Esophagus (tissue), 2 donors: Measurements from ENCODE around the gene FAS. TPM values are rescaled to one million over a fixed set of nuclear protein-coding genes. Genes with fewer than 3 reads are reported as not detected.
A peak's percentile ranks its signal among the peaks of the same experiment; 100 is the strongest.

Source experiments
- H3K27ac ChIP-seq, 2 donors: one replicate each; pipeline ENCODE4 v1.5.1; 2013; ENCODE audit warnings: low read depth in 2 of 2, mild to moderate bottlenecking in 2 of 2, inconsistent platforms in 1 of 2, low read length in 1 of 2, moderate library complexity in 1 of 2
- H3K27me3 ChIP-seq, 2 donors: one replicate each; pipeline ENCODE4 v1.6.1; 2013; ENCODE audit warnings: low read length in 2 of 2, control low read depth in 1 of 2, mild to moderate bottlenecking in 1 of 2; ENCODE audit not compliant: insufficient read depth in 2 of 2, control insufficient read depth in 1 of 2
- H3K36me3 ChIP-seq, 2 donors: one replicate each; pipeline ENCODE4 v1.6.1; 2013; ENCODE audit warnings: low read length in 1 of 2; ENCODE audit not compliant: control insufficient read depth in 2 of 2, insufficient read depth in 2 of 2
- H3K4me1 ChIP-seq, 2 donors: one replicate each; pipeline ENCODE4 v1.6.1; 2013; ENCODE audit warnings: low read length in 1 of 2; ENCODE audit not compliant: control insufficient read depth in 2 of 2, insufficient read depth in 2 of 2
- H3K4me3 ChIP-seq, 2 donors: one replicate each; pipeline ENCODE4 v1.5.1; 2013; ENCODE audit warnings: low read length in 2 of 2, mild to moderate bottlenecking in 2 of 2, low read depth in 1 of 2, moderate library complexity in 1 of 2
- H3K9me3 ChIP-seq, 2 donors: one replicate each; pipeline ENCODE4 v1.6.1; 2013; ENCODE audit warnings: mild to moderate bottlenecking in 2 of 2, low read depth in 1 of 2, low read length in 1 of 2, moderate library complexity in 1 of 2; ENCODE audit not compliant: control insufficient read depth in 2 of 2, insufficient read depth in 1 of 2
- WGBS, 2 donors: extraction: QIAGEN DNeasy Blood & Tissue Kit; methylation state at CpG; one replicate each; pipeline ENCODE4 v1.1.7; 2013; 5-methylcytosine and 5-hydroxymethylcytosine counted together
- polyA plus RNA-seq, 2 donors: library from polyadenylated mRNA; stranded (reverse); fragments of 200-250 nt; gene quantifications; one replicate each; pipeline ENCODE4 v1.2.3, GENCODE V29; 2013
- donor health status: healthy with polysubstance abuse.
- donor health status: Bipolar disorder and iron deficiency.

The FAS gene
- polyA plus RNA-seq, 2 donors, result 8.8 to 10.2 TPM

DNA sequence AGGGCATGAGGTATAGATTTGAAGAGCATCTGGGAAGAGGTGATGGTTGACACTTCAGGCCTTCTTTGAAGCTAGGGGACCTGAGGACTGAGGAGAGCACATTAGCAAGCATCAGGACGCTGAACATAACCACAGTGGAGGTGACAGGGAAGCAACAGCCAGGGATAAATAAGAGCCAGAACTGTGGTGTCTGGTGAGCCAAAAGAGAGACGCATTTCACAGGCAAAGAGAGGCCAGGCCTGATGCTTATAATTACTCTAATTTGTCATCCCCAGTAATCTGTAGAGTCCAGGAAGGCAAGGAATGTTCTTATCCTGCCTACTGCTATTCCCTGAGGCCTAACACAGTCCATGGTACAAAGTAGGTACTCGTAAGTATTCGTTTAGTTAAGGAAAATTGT lies 10.4 kb upstream of the FAS start:
- Histone ChIP-seq H3K27me3 (no peaks in the 10 kb centered on the region), H3K4me3 (no peak overlapping the region), H3K36me3 (no peaks in the 10 kb centered on the region), H3K27ac (peak overlapping the region; percentile 26 to 85), H3K4me1 (no peaks in the 10 kb centered on the region), H3K9me3 (no peaks in the 10 kb centered on the region)
- WGBS, 2 donors, result 69 to 71% methylated on average over 4 of the region's 4 CpGs

DNA sequence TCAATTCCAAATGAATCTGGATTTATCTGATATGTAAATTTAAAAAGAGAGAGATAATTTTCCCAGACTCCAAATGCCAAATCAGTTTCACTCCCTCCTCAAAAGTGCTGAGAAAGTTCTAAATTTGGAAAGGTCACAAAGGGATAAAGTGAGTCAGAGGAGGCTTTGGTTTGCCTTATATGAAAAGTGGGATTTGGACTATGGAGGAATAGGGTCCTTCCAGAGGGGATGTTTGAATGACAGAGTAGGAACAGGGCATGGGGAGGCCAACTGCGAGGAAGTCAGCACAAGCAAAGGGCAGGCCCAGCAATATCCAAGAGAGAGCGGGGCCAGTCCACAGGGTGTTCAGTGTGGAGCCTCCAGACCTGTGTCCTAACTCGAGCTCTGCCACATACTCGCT lies 9.8 kb upstream of the FAS start:
- Histone ChIP-seq H3K27ac (peak overlapping the region; percentile 26 to 56), H3K27me3 (no peaks in the 10 kb centered on the region), H3K9me3 (no peaks in the 10 kb centered on the region), H3K4me3 (no peak overlapping the region), H3K36me3 (no peaks in the 10 kb centered on the region), H3K4me1 (no peaks in the 10 kb centered on the region)
- WGBS, 2 donors, result 62 to 67% methylated on average over 4 of the region's 4 CpGs

DNA sequence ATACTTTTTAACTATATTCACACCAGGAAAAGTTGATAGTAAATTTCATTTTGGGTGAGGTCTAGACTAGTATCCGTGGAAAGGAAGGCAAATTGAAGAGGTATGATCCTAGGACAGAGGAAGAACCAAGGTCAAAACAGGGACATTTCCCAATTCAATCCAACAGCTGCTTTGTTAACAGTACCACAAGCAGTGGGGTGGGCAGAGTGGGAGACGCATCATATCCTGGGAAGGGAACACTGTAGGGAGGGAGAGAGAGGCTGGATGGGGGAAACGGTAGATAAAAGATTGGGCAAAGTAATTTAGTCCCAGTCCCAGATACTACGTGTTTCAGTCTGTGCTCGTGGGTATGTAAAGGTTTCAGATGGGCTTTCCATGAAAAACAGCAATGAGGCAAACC lies 9.2 kb upstream of the FAS start:
- Histone ChIP-seq H3K27ac (peak overlapping the region; percentile 27 to 47), H3K4me1 (no peaks in the 10 kb centered on the region), H3K27me3 (no peaks in the 10 kb centered on the region), H3K9me3 (no peaks in the 10 kb centered on the region), H3K36me3 (no peaks in the 10 kb centered on the region), H3K4me3 (no peak overlapping the region)
- WGBS, 2 donors, result 75 to 78% methylated on average over 5 of the region's 5 CpGs

DNA sequence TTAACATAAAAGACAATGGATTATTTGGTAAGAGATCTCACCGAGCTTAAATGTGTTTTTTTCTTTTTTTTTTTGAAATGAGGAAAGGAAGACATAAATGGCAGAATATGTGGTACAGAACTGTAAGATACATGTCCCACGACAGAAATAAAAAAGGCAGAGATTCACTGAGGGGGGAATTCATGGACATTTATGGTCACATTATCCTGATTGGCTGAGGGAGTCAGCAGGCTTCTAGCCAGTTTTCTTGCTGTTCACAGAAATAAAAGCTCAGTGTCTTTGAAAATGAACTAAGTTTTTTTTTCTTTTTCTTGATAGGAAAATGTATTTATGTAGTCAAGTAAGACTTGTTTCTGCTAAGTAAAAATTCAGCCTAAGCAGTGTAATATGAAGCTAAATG lies 8.2 kb upstream of the FAS start:
- Histone ChIP-seq H3K4me1 (no peaks in the 10 kb centered on the region), H3K27ac (no peak overlapping the region), H3K36me3 (no peaks in the 10 kb centered on the region), H3K4me3 (no peak overlapping the region), H3K9me3 (no peaks in the 10 kb centered on the region), H3K27me3 (no peaks in the 10 kb centered on the region)
- 67 to 68% methylated on average over 2 of the region's 2 CpGs for WGBS, 2 donors

DNA sequence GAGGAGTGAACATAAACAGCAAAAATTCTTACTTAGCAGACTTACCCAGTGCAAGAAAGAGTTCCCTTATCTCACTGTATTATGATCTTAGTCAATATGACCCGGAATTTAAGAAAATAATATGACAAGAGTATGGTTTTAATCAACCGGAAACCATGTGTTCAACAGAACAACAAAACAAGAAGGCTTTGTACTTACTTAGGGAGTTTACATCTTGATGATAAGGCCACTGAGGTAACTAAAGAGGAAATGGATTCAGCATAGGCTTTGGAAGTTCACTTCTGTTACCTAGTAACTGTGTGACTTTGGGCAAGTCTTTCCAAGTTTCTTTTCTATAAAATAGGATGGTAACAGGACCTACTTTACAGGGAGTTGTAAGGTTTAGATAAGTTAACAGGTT lies 7.4 kb upstream of the FAS start:
- H3K27me3 ChIP-seq, result no peaks in the 10 kb centered on the region
- no peak overlapping the region for H3K4me3 ChIP-seq
- WGBS, 2 donors, result 47 to 65% methylated on average over 2 of the region's 2 CpGs
- no peaks in the 10 kb centered on the region for H3K4me1 ChIP-seq
- H3K27ac ChIP-seq, result no peak overlapping the region
- H3K9me3 ChIP-seq, result no peaks in the 10 kb centered on the region
- no peaks in the 10 kb centered on the region for H3K36me3 ChIP-seq

DNA sequence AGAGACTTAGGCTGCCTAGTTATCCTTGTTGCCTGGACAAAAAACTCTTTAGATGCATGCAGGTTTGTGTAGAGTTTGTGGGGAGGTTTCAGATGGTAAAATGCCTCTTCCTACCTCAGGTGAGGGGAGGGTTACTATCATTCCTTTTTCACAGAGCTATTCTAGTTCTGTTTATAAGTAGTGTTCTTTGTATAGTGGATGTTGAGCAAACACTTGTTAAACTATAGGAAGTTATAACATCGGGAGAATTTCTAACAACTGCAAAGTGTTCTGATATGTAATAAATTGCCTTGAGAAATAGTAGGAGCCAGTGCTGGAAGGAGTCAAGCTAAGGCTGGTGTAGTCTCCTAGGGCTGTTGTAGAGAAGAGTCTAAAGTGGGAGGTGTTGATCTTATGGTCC lies 6.7 kb upstream of the FAS start:
- Histone ChIP-seq H3K4me3 (no peak overlapping the region), H3K27ac (peak overlapping the region; percentile 7), H3K36me3 (no peaks in the 10 kb centered on the region), H3K9me3 (no peaks in the 10 kb centered on the region), H3K27me3 (no peaks in the 10 kb centered on the region), H3K4me1 (no peaks in the 10 kb centered on the region)
- whole genome bisulfite sequencing, 2 donors, result 64 to 74% methylated on average over 1 of the region's 1 CpG

DNA sequence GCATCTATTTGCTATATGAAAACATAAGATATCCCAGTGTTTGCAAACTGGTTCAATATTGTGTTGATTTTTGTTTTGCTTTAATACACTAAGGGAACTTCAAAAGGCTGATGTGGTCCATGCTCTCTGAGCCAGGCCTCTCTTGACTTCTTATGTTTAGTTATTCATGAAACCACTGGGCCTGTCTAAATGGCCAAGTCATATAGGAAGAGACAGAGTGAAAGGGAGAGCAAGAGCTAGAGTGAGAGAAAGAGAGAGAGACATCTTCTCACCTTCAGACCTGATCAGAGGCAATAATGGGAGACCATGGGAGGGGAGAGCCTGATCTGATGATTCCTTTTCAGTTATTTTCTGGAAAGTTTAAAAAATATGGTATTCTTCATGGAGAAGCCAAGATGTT lies 6.1 kb upstream of the FAS start:
- H3K4me1 ChIP-seq, result no peaks in the 10 kb centered on the region
- no peaks in the 10 kb centered on the region for H3K36me3 ChIP-seq
- H3K4me3 ChIP-seq, result no peak overlapping the region
- H3K27ac ChIP-seq, result no peak overlapping the region
- H3K9me3 ChIP-seq, result no peaks in the 10 kb centered on the region
- no peaks in the 10 kb centered on the region for H3K27me3 ChIP-seq

DNA sequence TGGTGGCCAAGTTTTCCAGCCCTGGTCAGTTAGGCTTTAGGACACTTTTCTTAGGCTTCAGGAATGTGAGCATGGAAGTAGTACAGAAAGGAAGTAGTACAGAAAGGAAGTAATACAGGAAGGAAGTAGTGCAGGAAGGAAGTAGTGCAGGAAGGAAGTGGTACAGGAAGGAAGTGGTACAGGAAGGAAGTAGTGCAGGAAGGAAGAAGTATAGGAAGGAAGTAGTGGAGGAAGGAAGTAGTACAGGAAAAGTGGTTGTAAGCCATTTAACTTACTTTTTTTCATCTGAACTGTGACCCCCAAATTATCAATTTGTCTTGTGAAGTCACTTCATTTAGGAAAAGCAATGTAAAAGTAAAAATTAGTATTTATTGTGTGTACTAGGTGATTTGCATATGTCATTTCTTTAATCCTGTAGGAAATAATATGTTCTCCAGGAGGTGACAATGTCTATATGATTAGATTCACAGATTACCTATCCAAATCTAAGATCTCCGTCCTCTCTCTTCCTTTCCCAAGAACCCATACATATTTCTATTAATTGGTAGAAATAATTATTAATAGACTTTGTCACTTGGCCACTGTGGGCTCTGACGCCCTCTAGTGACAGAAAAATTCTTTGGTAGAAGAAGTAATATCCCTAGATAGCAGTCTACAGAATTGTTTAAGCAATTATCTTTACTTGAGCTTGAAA lies 3.9 kb upstream of the FAS start:
- Histone ChIP-seq H3K27me3 (no peaks in the 10 kb centered on the region), H3K36me3 (no peaks in the 10 kb centered on the region), H3K4me1 (no peaks in the 10 kb centered on the region), H3K4me3 (no peak overlapping the region), H3K9me3 (no peaks in the 10 kb centered on the region), H3K27ac (no peak overlapping the region)
- whole genome bisulfite sequencing, 2 donors, result 10 to 14% methylated on average over 2 of the region's 2 CpGs

DNA sequence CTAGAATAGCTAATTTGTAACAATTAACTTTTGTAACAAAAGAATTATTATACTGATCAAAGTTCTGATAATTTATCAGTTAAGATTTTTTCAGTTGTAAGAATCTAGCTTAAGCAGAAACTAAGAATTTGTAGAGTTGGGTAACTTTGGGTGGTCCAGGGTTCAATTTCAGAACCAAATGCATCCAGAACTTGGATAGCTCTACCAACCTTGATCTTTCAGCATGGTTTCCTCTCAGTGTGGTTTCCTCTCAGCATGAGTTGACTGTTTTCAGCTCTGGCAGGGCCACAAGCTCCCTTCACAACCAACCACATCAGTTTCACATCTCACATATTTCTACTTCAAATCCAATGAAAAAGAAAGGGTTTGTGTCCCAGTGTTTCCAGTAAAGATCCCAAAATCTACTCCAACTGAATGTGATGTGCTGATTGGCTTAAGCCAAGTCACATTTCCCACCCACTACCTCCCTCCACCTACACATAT lies 3.3 kb upstream of the FAS start:
- peak overlapping the region in 1 of 2 donors; percentile 21 for H3K27ac ChIP-seq
- no peaks in the 10 kb centered on the region for H3K4me1 ChIP-seq
- H3K4me3 ChIP-seq, result no peak overlapping the region

DNA sequence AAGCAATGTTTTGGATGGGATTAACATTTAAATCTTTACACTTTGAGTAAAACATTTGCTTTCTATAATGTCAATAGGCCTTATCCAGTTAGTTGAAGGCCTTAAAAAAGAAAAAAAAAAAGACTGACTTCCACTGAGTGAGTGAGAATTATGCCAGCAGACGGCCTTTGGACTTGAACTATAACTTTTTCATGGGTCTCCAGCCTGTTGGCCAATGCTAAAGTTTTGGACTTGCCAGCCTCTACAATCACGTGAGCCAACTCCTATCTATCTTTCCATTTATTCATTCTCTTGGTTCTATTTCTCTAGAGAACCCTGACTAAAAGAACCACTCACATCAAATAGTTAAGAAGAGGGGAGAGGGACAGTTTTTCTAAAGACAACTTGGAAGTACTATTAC lies 2.8 kb upstream of the FAS start:
- WGBS, 2 donors, result 48 to 55% methylated on average over 2 of the region's 2 CpGs
- Histone ChIP-seq H3K9me3 (no peaks in the 10 kb centered on the region), H3K4me3 (no peak overlapping the region), H3K27me3 (no peaks in the 10 kb centered on the region), H3K27ac (no peak overlapping the region), H3K36me3 (no peaks in the 10 kb centered on the region), H3K4me1 (no peaks in the 10 kb centered on the region)

More for the DNA sequence above, 3.3 kb upstream of the FAS start:
- no peaks in the 10 kb centered on the region for H3K27me3 ChIP-seq
- H3K36me3 ChIP-seq, result no peaks in the 10 kb centered on the region
- H3K9me3 ChIP-seq, result no peaks in the 10 kb centered on the region
